G401.6 (cell line): ENCODE results near the gene PDE1C.
"Not testable (repeated sequence)": the region's sequence is repeated elsewhere in the genome, so short reads cannot be mapped to it uniquely, and the experiment has no call there.

Experiments used
- FAIRE-seq: peaks from 2 replicates; lab custom pipeline; 2012; peaks lifted over from hg19 to GRCh38; lab: Jason Lieb, UNC

Gene PDE1C

GRCh38 chr7:32043688-32044087 is 26.5 kb downstream of the PDE1C start:
- no peak for FAIRE-seq

GRCh38 chr7:32042900-32043299 is 27.3 kb downstream of the PDE1C start:
- FAIRE-seq = no peak

GRCh38 chr7:32039000-32039756 is 31.0 kb downstream of the PDE1C start:
- no peak for FAIRE-seq

GRCh38 chr7:32037650-32038198 is 32.5 kb downstream of the PDE1C start:
- no peak for FAIRE-seq

- no peak for FAIRE-seq
Measured at GRCh38 chr7:32036557-32036956, 33.6 kb downstream of the PDE1C start.

- no peak for FAIRE-seq
Measured at GRCh38 chr7:32034052-32034451, 36.2 kb downstream of the PDE1C start.

GRCh38 chr7:32033006-32033405 is 37.2 kb downstream of the PDE1C start:
- no peak for FAIRE-seq

GRCh38 chr7:32032211-32032610 is 38.0 kb downstream of the PDE1C start:
- no peak for FAIRE-seq

GRCh38 chr7:32030904-32031692 is 39.1 kb downstream of the PDE1C start:
- no peak for FAIRE-seq

- no peak for FAIRE-seq
Measured at GRCh38 chr7:32026083-32026425, 44.2 kb downstream of the PDE1C start.

GRCh38 chr7:32025381-32026082 is 44.7 kb downstream of the PDE1C start:
- no peak for FAIRE-seq

GRCh38 chr7:32023376-32023775 is 46.8 kb downstream of the PDE1C start:
- no peak for FAIRE-seq

GRCh38 chr7:32022966-32023365 is 47.2 kb downstream of the PDE1C start:
- no peak for FAIRE-seq

- no peak for FAIRE-seq
Measured at GRCh38 chr7:32020551-32021159, 49.6 kb downstream of the PDE1C start.

- FAIRE-seq = no peak
Measured at GRCh38 chr7:32018845-32019578, 51.2 kb downstream of the PDE1C start.

GRCh38 chr7:32015133-32015532 is 55.1 kb downstream of the PDE1C start:
- no peak for FAIRE-seq

GRCh38 chr7:32013471-32013870 is 56.7 kb downstream of the PDE1C start:
- FAIRE-seq = not testable (repeated sequence)

- FAIRE-seq = no peak
Measured at GRCh38 chr7:32005577-32005976, 64.6 kb downstream of the PDE1C start.

- no peak for FAIRE-seq
Measured at GRCh38 chr7:32001948-32002347, 68.3 kb downstream of the PDE1C start.

- FAIRE-seq = no peak
Measured at GRCh38 chr7:31997423-31997822, 72.8 kb downstream of the PDE1C start.

GRCh38 chr7:31995134-31995533 is 75.1 kb downstream of the PDE1C start:
- no peak for FAIRE-seq

- no peak for FAIRE-seq
Measured at GRCh38 chr7:31991846-31992245, 78.4 kb downstream of the PDE1C start.
